ENCODE measurements around the gene FRMD3. TPM values are rescaled to one million over a fixed set of nuclear protein-coding genes. Genes with fewer than 3 reads are reported as not detected.

Gene FRMD3
- total RNA-seq, 1 experiment from 2014 or later: 0.55 TPM

DNA sequence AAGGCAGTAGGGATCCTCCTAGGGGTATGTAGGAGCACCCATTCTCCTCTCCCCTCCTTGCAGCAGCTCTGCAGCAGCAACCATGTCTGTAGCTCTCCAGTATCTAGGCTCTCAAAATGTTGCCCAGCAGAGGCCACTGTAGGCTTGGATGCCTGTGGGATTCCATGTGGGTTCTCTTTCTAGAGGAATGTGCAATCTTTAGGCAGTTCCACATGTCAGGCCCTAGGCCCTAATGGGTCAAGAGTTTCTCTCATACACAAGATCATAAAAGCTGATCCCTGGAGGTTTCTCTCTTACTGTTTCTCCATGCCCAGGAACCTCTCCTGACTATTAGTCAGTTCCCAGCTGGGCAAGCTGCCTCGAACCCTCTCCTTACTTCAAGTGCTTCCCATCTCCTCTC lies 215.8 kb downstream of the FRMD3 start:
- no peak for DNase-seq
- Histone ChIP-seq H3K9ac (ENCODE audit: extremely low read depth, insufficient read length, low read length) (no peak overlapping the region), H3K4ac (ENCODE audit: low read depth, low read length) (no peak overlapping the region), H4K5ac (ENCODE audit: insufficient read length, low read depth, low read length) (no peak overlapping the region), H2BK20ac (ENCODE audit: low read depth, low read length, poor library complexity, severe bottlenecking) (no peak overlapping the region), H3K23ac (ENCODE audit: insufficient read length, low read depth, low read length) (no peak overlapping the region), H2BK12ac (ENCODE audit: insufficient read length, low read depth, low read length) (no peak overlapping the region), H3K9me3 (ENCODE audit: control insufficient read depth, low read depth, low read length) (no peaks in the 10 kb centered on the region), H3K56ac (ENCODE audit: insufficient read length, low read depth, low read length) (no peak overlapping the region), H3K27me3 (ENCODE audit: insufficient read depth, low read length) (no peaks in the 10 kb centered on the region), H3K79me1 (ENCODE audit: insufficient read depth, low read depth, low read length, poor library complexity, severe bottlenecking) (no peaks in the 10 kb centered on the region), H2BK5ac (ENCODE audit: insufficient read length, low read length) (no peak overlapping the region), H3K14ac (ENCODE audit: insufficient read depth, low read length) (no peak overlapping the region), H4K20me1 (ENCODE audit: control insufficient read depth, insufficient read depth, insufficient read length) (no peaks in the 10 kb centered on the region), H2BK120ac (ENCODE audit: low read depth, low read length, poor library complexity, severe bottlenecking) (no peak overlapping the region), H2BK15ac (ENCODE audit: low read depth, low read length) (no peak overlapping the region), H4K8ac (replicated peaks; ENCODE audit: insufficient read length, low read depth, low read length) (no peak overlapping the region), H3K27ac (ENCODE audit: insufficient read length, low read depth, low read length) (no peak overlapping the region), H3K18ac (ENCODE audit: insufficient read length, low read depth, low read length) (no peak overlapping the region), H2AK5ac (ENCODE audit: insufficient read length, low read length) (no peak overlapping the region), H4K91ac (ENCODE audit: insufficient read length, low read depth, low read length) (no peak overlapping the region), H3T11ph (ENCODE audit: low read length) (no peak overlapping the region), H3K79me2 (ENCODE audit: insufficient read depth, low read length) (no peaks in the 10 kb centered on the region), H3K4me1 (ENCODE audit: insufficient read depth, low read length) (no peaks in the 10 kb centered on the region), H2AFZ (ENCODE audit: low read length) (no peak overlapping the region), H3K23me2 (ENCODE audit: insufficient read length, low read depth, low read length, poor library complexity, severe bottlenecking) (no peaks in the 10 kb centered on the region), H3K4me2 (ENCODE audit: insufficient read depth, insufficient read length, low read length) (no peak overlapping the region)
- peaks cover 2 to 7% (median 2%) of the 10 kb centered on the region in 3 experiments; a peak in 2 of 7 replicates for H3K36me3 Mint-ChIP-seq (ENCODE audit: insufficient read depth in 1 of 3, low read depth in 3 of 3)
- H3K9me3 Mint-ChIP-seq: peaks cover 10 to 17% of the 10 kb centered on the region in 2 experiments
- H3K27me3 Mint-ChIP-seq (ENCODE audit: low read depth): peaks cover 1% of the 10 kb centered on the region; the same call in 1 of the 2 replicates
- no peak overlapping the region for H3K4me3 Mint-ChIP-seq
- no CpG with 5 or more reads among the region's 1 CpG for WGBS (ENCODE audit: extremely low coverage, insufficient read length, low lambda C conversion rate)
- no peak overlapping the region for H3K27ac Mint-ChIP-seq
- TF ChIP-seq, protein P1, sequence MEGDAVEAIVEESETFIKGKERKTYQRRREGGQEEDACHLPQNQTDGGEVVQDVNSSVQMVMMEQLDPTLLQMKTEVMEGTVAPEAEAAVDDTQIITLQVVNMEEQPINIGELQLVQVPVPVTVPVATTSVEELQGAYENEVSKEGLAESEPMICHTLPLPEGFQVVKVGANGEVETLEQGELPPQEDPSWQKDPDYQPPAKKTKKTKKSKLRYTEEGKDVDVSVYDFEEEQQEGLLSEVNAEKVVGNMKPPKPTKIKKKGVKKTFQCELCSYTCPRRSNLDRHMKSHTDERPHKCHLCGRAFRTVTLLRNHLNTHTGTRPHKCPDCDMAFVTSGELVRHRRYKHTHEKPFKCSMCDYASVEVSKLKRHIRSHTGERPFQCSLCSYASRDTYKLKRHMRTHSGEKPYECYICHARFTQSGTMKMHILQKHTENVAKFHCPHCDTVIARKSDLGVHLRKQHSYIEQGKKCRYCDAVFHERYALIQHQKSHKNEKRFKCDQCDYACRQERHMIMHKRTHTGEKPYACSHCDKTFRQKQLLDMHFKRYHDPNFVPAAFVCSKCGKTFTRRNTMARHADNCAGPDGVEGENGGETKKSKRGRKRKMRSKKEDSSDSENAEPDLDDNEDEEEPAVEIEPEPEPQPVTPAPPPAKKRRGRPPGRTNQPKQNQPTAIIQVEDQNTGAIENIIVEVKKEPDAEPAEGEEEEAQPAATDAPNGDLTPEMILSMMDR (conservative IDR thresholded peaks at IDR 0.05): no peak
- peaks cover 0 to 4% of the 10 kb centered on the region in 2 experiments; a peak in 2 of 4 replicates for H3K4me1 Mint-ChIP-seq

Data from H9 (cell line).